Measurements from ENCODE around the gene FER1L5. TPM values are rescaled to one million over a fixed set of nuclear protein-coding genes. Genes with fewer than 3 reads are reported as not detected.

FER1L5 gene
- total RNA-seq, 1 experiment from 2014 or later: 0.91 TPM

DNA sequence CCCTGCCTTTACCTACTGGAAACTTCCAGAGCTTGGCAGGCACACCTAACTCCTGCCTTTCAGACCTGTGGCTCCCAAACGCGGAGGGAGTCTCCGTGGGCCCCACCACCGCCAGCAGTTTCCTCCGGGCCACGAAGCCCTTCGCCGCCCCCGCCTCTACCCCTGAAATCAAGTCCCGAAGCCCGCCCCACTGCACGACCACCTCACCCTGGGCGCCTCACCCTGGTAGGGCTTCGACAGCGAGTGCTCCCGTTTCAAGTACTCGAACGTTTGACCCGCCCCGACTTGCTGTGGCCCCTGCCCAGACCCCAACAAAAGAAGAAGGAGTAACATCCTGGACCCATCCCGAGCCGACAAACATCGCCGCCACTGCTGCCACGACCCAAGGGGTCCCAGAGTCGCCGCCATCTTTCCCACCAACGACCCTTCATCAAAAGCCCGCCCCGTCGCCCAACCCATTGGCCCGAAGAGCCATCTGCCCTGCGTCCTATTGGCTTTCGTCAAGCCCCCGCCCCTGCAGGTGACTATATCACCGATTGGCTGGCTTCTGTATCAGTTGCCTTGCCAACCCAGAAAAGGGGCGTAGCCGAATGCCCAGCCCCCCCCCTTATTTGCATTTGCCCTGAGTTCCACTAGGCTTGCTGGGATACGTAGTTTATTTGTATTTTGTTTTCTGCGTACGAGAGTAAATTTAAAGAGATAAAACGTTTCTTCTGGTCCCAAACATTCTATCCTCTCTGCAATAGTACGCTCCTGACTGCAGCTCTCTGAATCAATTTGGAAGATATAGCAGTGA lies 97.3 kb downstream of the FER1L5 start, which contains the start of gene LMAN2L:
TSS of gene LMAN2L (minus strand) at position 432 of the 796 bp plus-strand sequence. CDS start at position 408, 24 bp downstream.
- H3K4me1 ChIP-seq (ENCODE audit: control insufficient read depth in 1 of 2, insufficient read depth in 2 of 2, low read length in 2 of 2): peaks cover 2 to 9% of the 10 kb centered on the region in 2 experiments; a peak in 3 of 4 replicates
- ChIA-PET RAD21 (ENCODE audit: low non-redundant PET in 1 of 2, low total read pairs in 2 of 2, uncharacterized antibody in 2 of 2, unreplicated experiment in 2 of 2) (no interaction called here), CTCF (no interaction called here), POLR2A (no interaction called here)
- peak within 1 kb of the TSS; percentile 90 for H3K4me2 ChIP-seq (ENCODE audit: low read length)
- TF ChIP-seq, protein P1, sequence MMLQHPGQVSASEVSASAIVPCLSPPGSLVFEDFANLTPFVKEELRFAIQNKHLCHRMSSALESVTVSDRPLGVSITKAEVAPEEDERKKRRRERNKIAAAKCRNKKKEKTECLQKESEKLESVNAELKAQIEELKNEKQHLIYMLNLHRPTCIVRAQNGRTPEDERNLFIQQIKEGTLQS (IDR thresholded peaks at IDR 0.05): no peak
- TF ChIP-seq POLR2AphosphoS5 (IDR thresholded peaks at IDR 0.05; ENCODE audit: low read depth, low read length): peak; percentile 90
- TF ChIP-seq TCF7L2 (IDR thresholded peaks at IDR 0.05; ENCODE audit: borderline replicate concordance, extremely low read depth, insufficient read depth, insufficient read length): peak; percentile 18
- peak; percentile 84 for TF ChIP-seq SRF (IDR thresholded peaks at IDR 0.05; ENCODE audit: low read depth)
- peak; percentile 94 for TF ChIP-seq YY1 (IDR thresholded peaks at IDR 0.05; ENCODE audit: extremely low read depth, insufficient replicate concordance, low read depth, low read length)
- peak; percentile 78 for TF ChIP-seq POLR2A (IDR thresholded peaks at IDR 0.05; ENCODE audit: borderline replicate concordance, extremely low read depth, insufficient read depth, insufficient read length)
- TF ChIP-seq, protein P2, sequence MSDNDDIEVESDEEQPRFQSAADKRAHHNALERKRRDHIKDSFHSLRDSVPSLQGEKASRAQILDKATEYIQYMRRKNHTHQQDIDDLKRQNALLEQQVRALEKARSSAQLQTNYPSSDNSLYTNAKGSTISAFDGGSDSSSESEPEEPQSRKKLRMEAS (IDR thresholded peaks at IDR 0.05): peak; percentile 57; the same call in 1 of the 2 replicates
- TF ChIP-seq SP1 (IDR thresholded peaks at IDR 0.05; ENCODE audit: low read depth): peak; percentile 95
- TF ChIP-seq JUND (IDR thresholded peaks at IDR 0.05): no peak
- intact Hi-C loops (cut with micrococcal nuclease): no loop called here
- peak within 1 kb of the TSS; percentile 78 for H3K9ac ChIP-seq (ENCODE audit: low read length)
- peaks cover 27% of the 10 kb centered on the region for H3K79me2 ChIP-seq (ENCODE audit: insufficient read depth, low read length)
- DNase-seq (ENCODE audit: low read depth, low spot score) (peak; percentile 90), ATAC-seq (peak; percentile 100)
- BruUV-seq (replicated peaks): no TSS peak
- no peaks in the 10 kb centered on the region for H3K9me2 ChIP-seq (ENCODE audit: insufficient read depth)
- H3K4me3 ChIP-seq (replicated peaks in 1 of 2; ENCODE audit: low read depth in 1 of 2, low read length in 2 of 2): peak within 1 kb of the TSS; percentile 91 to 95
- peaks cover 7 to 15% of the 10 kb centered on the region in 2 experiments; a peak in 2 of 4 replicates for H3K36me3 ChIP-seq (ENCODE audit: control insufficient read depth in 1 of 2, insufficient read depth in 2 of 2, low read length in 2 of 2)
- 0 out of 2 replicates have a peak, but pooled peaks cover 2% of the 10 kb centered on the region for H4K20me1 ChIP-seq (ENCODE audit: insufficient read depth)
- peak within 1 kb of the TSS; percentile 95 for H2AFZ ChIP-seq (ENCODE audit: low read depth, low read length, poor library complexity, severe bottlenecking)
- no peaks in the 10 kb centered on the region for H3K27me3 ChIP-seq (ENCODE audit: insufficient read depth, low read length)
- H3K27ac ChIP-seq (ENCODE audit: low read depth, low read length): peak within 1 kb of the TSS; percentile 41
- no peaks in the 10 kb centered on the region for H3K9me3 ChIP-seq (ENCODE audit: control insufficient read depth in 1 of 2, insufficient read depth in 1 of 2, low read depth in 1 of 2, low read length in 2 of 2)
